Measurements from ENCODE around the gene TRIM71. TPM values are rescaled to one million over a fixed set of nuclear protein-coding genes. Genes with fewer than 3 reads are reported as not detected.

The TRIM71 gene
- total and polyA plus RNA-seq, 9 donors, result 0.05 to 0.43 (median 0.07) TPM; not detected in 4

DNA sequence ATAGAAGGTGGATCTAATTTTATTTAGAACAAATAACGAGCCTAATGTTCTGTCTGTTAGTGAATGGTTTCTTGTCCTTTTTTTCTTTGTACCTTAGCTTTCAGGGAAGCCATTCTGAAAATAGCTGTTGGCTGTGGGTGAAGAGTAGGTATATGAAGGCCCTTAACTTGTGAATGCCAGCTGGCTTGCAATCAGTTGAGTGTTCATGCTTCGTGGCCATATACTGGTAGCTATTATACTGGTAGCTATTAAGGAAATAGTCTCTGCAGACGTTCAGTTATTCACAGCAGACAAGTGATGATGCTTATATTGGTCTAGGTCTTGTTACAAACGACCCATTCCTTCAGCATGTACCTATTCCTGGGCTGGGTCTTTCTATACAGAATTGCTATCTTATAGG, 18.8 kb downstream of the TRIM71 start:
- 62 to 71% (median 64%) methylated on average over 4 of the region's 4 CpGs for WGBS, 3 donors
- H3K4me1 ChIP-seq (ENCODE audit: insufficient read depth), result no peaks in the 10 kb centered on the region
- no peaks in the 10 kb centered on the region for H3K36me3 ChIP-seq
- DNase-seq, result no peak
- H3K9me3 ChIP-seq, result no peaks in the 10 kb centered on the region
- no peak overlapping the region for H3K4me3 ChIP-seq
- no peaks in the 10 kb centered on the region for H3K27me3 ChIP-seq
- no peak overlapping the region for H3K27ac ChIP-seq
- intact Hi-C loops (cut with DNase I), result no loop called here
- TF ChIP-seq POLR2A (IDR thresholded peaks at IDR 0.05), result no peak
- TF ChIP-seq EP300 (IDR thresholded peaks at IDR 0.05), result no peak
- no peak for TF ChIP-seq CTCF (IDR thresholded peaks at IDR 0.05)

- Histone ChIP-seq H3K9me3 (no peaks in the 10 kb centered on the region), H3K27me3 (no peaks in the 10 kb centered on the region), H3K27ac (no peak overlapping the region), H3K4me1 (ENCODE audit: insufficient read depth) (no peaks in the 10 kb centered on the region), H3K36me3 (no peaks in the 10 kb centered on the region), H3K4me3 (no peak overlapping the region)
- DNase-seq, result no peak
- intact Hi-C loops (cut with DNase I), result no loop called here
- WGBS, 3 donors, result 80 to 85% (median 84%) methylated on average over 11 of the region's 11 CpGs
- TF ChIP-seq POLR2A (IDR thresholded peaks at IDR 0.05) (no peak), EP300 (IDR thresholded peaks at IDR 0.05) (no peak), CTCF (IDR thresholded peaks at IDR 0.05) (no peak)
Measured at GRCh38 chr3:32837366-32837765, 19.6 kb downstream of the TRIM71 start.

DNA sequence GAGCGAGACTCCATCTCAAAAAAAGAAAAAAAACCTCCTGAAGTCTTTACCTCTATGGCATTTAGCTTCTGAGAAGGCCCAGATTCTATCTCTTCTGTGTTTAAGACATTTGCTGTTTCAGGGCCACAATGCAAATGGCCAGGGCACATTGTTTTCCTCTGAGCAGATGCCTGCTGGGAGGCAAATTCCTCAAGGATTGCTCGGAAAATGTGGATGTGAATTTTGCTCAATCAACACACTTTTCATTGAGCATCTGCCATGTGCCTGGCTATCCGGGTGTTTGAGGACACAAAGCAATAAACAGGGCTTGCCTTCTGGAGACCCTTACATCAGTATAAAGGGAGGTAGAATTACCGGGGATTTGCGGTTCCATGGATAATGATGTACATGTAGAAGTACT, 20.0 kb downstream of the TRIM71 start:
- no peaks in the 10 kb centered on the region for H3K27me3 ChIP-seq
- 83 to 90% (median 87%) methylated on average over 5 of the region's 5 CpGs for WGBS, 3 donors
- intact Hi-C loops (cut with DNase I), result no loop called here

GRCh38 chr3:32839714-32840085, 21.9 kb downstream of the TRIM71 start:
- TF ChIP-seq CTCF (IDR thresholded peaks at IDR 0.05), result no peak
- TF ChIP-seq POLR2A (IDR thresholded peaks at IDR 0.05), result no peak
- no peak for TF ChIP-seq EP300 (IDR thresholded peaks at IDR 0.05)
- no peaks in the 10 kb centered on the region for H3K36me3 ChIP-seq
- H3K27ac ChIP-seq, result no peak overlapping the region
- DNase-seq, result no peak
- no peaks in the 10 kb centered on the region for H3K4me1 ChIP-seq (ENCODE audit: insufficient read depth)
- H3K4me3 ChIP-seq, result no peak overlapping the region
- H3K9me3 ChIP-seq, result no peaks in the 10 kb centered on the region
- 59 to 62% (median 60%) methylated on average over 4 of the region's 4 CpGs for WGBS, 3 donors
- H3K27me3 ChIP-seq, result no peaks in the 10 kb centered on the region
- intact Hi-C loops (cut with DNase I), result no loop called here

More for the DNA sequence above, 20.0 kb downstream of the TRIM71 start:
- no peaks in the 10 kb centered on the region for H3K36me3 ChIP-seq
- no peak for DNase-seq
- H3K27ac ChIP-seq, result no peak overlapping the region
- TF ChIP-seq CTCF (IDR thresholded peaks at IDR 0.05), result no peak
- TF ChIP-seq POLR2A (IDR thresholded peaks at IDR 0.05), result no peak
- no peak for TF ChIP-seq EP300 (IDR thresholded peaks at IDR 0.05)
- H3K9me3 ChIP-seq, result no peaks in the 10 kb centered on the region
- H3K4me1 ChIP-seq (ENCODE audit: insufficient read depth), result no peaks in the 10 kb centered on the region
- H3K4me3 ChIP-seq, result no peak overlapping the region
